HepG2 (cell line): Measurements from ENCODE around the gene SNF8. TPM values are rescaled to one million over a fixed set of nuclear protein-coding genes. Genes with fewer than 3 reads are reported as not detected.
A peak's percentile ranks its signal among the peaks of the same experiment; 100 is the strongest.

ENCODE experiments used
- RBM39 ChIP-seq: fragments of 200-400 bp; formaldehyde crosslinking; IDR thresholded peaks from one replicate; pipeline ENCODE4 v1.6.1; 2018; ENCODE audit warnings: antibody characterized with exemption, mild to moderate bottlenecking, low read depth, low read length; ENCODE audit not compliant: poor library complexity, severe bottlenecking
- RERE ChIP-seq: IDR thresholded peaks from 2 replicates; pipeline ENCODE4 v1.6.1; 2016; ENCODE audit warnings: low read depth, missing genetic modification reagents, missing compliant biosample characterization
- RNF2 ChIP-seq: fragments of 450-650 bp; conservative IDR thresholded peaks from 2 replicates; pipeline ENCODE4 v1.6.1; 2016; ENCODE audit warnings: low read depth
- SP1 ChIP-seq, 2 experiments: fragments of 450-650 bp in 1 of 2; sonication (generic) in 1 of 2; formaldehyde crosslinking in 1 of 2; IDR thresholded peaks; 2 replicates each; pipeline versions ENCODE4 v1.4.0 to v1.6.1; 2016 to 2020; ENCODE audit warnings: missing genetic modification reagents in 1 of 2
- STAT5B ChIP-seq: sonication (generic); formaldehyde crosslinking; IDR thresholded peaks from 2 replicates; pipeline ENCODE4 v1.4.0; 2020; ENCODE audit warnings: missing genetic modification reagents
- TCF12 ChIP-seq, 2 experiments: fragments of 450-650 bp in 1 of 2; sonication (generic) in 1 of 2; formaldehyde crosslinking in 1 of 2; IDR thresholded peaks; 2 replicates each; pipeline versions ENCODE4 v1.6.1 to v1.8.0; 2017 to 2022; ENCODE audit warnings: antibody characterized with exemption in 1 of 2, mild to moderate bottlenecking in 1 of 2, missing genetic modification reagents in 1 of 2, moderate library complexity in 1 of 2
- ZBTB40 ChIP-seq, 2 experiments: fragments of 450-650 bp in 1 of 2; sonication (generic) in 1 of 2; formaldehyde crosslinking in 1 of 2; IDR thresholded peaks; 2 replicates each; pipeline versions ENCODE4 v1.6.1 to v1.8.0; 2016 to 2022; ENCODE audit warnings: antibody characterized with exemption in 1 of 2, mild to moderate bottlenecking in 1 of 2, missing genetic modification reagents in 1 of 2
- polyA plus RNA-seq, 8 experiments: library from polyadenylated mRNA; depleted of rRNA in 3 of 8; stranded (reverse) in 7 of 8; unstranded in 1 of 8; fragments of >200 nt; fragmentation: Illumina TruSeq in 4 of 8; extraction: Trizol in 4 of 8; gene quantifications; 2 replicates each; pipeline versions ENCODE4 v1.2.1 to v1.2.3, GENCODE V29; 2011 to 2016; ENCODE audit warnings: low read depth in 4 of 8, missing spikeins in 1 of 8, mixed read lengths in 1 of 8; ENCODE audit not compliant: insufficient read depth in 1 of 8
- total RNA-seq, 5 experiments: library from RNA; depleted of rRNA; stranded (reverse); fragments of >200 nt; fragmentation: Illumina TruSeq; extraction: Trizol; gene quantifications; 2 replicates each; pipeline ENCODE4 v1.2.3, GENCODE V29; 2016; ENCODE audit warnings: low read depth in 1 of 5
- TF ChIP-seq, protein P1 (sequence below): sonication (generic); formaldehyde crosslinking; IDR thresholded peaks from 2 replicates; pipeline ENCODE4 v1.8.1; 2022; ENCODE audit warnings: low read depth, mild to moderate bottlenecking, missing genetic modification reagents

SNF8 gene
- total and polyA plus RNA-seq, 2 of the 13 experiments (the other 11 are each of a cell fraction or from before 2014, with no cell fraction given), result 114 to 153 TPM

- TF ChIP-seq ZBTB40 (IDR thresholded peaks at IDR 0.05), result peak; percentile 20; the same call in 1 of the 2 replicates
- peak; percentile 84 for TF ChIP-seq ZBTB40 (CRISPR knock-in tag; IDR thresholded peaks at IDR 0.05)
- TF ChIP-seq, protein P1, sequence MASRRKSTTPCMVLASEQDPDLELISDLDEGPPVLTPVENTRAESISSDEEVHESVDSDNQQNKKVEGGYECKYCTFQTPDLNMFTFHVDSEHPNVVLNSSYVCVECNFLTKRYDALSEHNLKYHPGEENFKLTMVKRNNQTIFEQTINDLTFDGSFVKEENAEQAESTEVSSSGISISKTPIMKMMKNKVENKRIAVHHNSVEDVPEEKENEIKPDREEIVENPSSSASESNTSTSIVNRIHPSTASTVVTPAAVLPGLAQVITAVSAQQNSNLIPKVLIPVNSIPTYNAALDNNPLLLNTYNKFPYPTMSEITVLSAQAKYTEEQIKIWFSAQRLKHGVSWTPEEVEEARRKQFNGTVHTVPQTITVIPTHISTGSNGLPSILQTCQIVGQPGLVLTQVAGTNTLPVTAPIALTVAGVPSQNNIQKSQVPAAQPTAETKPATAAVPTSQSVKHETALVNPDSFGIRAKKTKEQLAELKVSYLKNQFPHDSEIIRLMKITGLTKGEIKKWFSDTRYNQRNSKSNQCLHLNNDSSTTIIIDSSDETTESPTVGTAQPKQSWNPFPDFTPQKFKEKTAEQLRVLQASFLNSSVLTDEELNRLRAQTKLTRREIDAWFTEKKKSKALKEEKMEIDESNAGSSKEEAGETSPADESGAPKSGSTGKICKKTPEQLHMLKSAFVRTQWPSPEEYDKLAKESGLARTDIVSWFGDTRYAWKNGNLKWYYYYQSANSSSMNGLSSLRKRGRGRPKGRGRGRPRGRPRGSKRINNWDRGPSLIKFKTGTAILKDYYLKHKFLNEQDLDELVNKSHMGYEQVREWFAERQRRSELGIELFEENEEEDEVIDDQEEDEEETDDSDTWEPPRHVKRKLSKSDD (CRISPR knock-in tag), result no peak
- no peak for TF ChIP-seq RBM39
- TF ChIP-seq TCF12 (IDR thresholded peaks at IDR 0.05), result no peak
- TF ChIP-seq TCF12 (CRISPR knock-in tag; IDR thresholded peaks at IDR 0.05), result no peak
- no peak for TF ChIP-seq SP1 (IDR thresholded peaks at IDR 0.05)
- TF ChIP-seq SP1 (CRISPR knock-in tag; IDR thresholded peaks at IDR 0.05), result no peak
- no peak for TF ChIP-seq STAT5B
- TF ChIP-seq RNF2, result no peak
- no peak for TF ChIP-seq RERE (CRISPR knock-in tag)
These were observed 15.5 kb downstream of the SNF8 start (continued) for GRCh38 chr17:48928876-48929811.
